ENCODE results near the gene OXT.

Gene OXT

GRCh38 chr20:3109350-3110302, 38.2 kb downstream of the OXT start:
- DNase-seq: peak in 1 of 51 donors; percentile 49

DNA sequence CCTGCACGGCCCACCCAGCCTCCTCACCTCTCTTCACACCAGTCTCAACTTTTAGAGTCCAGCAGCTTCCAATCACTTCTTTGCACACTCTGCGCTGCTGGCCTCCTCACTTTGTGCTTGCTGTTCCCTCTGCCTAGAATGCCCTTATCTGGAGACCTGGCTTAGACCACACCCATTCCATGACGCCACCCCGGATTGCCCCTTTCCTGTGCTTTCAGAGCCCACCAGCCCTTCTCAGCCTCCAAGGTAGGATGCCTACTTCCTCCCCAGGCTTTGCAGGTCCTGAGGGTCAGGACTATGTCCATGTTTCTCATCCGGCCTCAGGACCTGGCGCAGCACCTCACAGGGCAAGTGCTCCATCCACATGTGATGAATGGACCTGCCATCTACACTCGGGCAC, 40.1 kb downstream of the OXT start:
- DNase-seq: no peak

DNA sequence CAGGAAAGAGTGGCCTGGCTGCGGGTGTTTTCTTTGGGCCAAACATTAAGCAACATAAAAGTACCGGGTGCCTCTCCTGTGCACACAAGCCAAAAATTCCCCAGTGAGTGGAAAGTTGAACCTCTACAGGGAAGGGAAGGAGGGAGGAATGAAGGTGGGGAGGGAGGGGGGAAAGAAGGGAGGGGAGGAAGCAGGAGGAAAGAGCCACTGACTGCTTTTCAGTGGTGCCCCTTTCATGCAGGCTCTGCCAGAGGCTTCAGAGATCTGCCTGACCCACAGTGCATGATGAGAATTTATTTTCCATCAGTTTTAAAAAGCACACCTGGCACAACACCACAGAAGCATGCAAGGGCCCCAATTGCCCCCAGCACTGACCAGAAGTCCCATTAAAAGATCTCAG, 40.6 kb downstream of the OXT start:
- DNase-seq: no peak

DNA sequence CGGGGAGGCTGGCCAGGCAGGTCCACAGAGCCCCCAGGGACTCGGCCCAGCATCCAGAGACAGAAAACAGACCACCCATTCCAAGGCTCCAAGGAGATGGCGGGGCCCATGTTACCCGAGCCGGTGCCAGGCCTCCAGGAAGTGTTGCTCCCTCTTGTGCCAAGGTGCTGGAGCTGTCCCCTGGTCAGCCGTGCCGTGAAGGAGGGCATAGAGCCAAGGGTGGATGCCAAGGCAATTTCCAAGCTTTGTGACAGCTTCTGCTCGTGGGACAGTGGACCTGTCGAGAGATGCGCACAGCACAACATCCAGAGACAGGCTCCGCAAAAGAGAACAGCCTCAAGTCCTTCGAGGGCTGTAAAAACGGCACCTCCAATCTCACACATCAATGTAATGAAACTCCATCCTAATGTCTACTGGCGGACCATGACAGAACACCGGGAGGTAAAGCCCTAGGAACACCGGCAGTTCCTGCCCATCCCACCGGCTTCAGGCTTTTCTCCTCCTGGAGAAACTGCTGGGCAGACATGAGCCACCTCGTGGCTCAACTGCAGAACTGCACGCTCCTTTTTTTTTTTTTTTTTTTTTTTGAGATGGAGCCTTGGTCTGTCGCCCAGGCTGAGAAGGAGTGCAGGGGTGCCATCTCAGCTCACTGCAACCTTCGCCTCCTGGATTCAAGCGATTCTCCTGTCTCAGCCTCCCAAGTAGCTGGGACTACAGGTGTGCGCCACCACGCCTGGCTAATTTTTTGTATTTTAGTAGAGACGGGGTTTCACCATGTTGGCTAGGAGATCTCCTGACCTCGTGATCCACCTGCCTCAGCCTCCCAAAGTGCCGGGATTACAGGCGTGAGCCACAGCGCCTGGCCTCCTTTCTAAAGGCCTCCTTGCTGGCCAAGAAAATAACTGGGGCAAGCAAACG, 44.0 kb downstream of the OXT start:
- peak in 20 of 51 donors; percentile 1 to 53 (median 22) for DNase-seq

DNA sequence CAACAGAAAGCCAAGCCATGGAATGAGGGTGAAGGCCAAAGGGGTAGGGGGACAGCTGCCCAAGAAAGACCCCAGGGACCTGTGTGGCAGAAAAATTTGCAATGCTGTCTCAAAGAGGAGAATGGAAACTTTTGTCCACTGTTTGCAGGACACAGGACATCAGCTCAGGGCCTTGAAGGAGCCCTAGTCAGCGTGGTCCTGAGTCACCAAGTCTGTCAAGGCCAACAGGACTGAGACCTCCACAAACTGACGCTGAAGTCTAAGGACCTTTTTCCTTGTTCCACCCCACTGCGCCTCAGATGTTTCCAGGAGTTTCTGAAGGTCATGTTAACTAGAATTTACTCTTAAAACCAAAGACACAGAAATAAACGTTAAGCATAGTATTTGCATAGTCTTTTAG, 44.9 kb downstream of the OXT start:
- no peak for DNase-seq

GRCh38 chr20:3117839-3118379, 46.5 kb downstream of the OXT start:
- peak in 27 of 51 donors; percentile 5 to 66 (median 40) for DNase-seq

GRCh38 chr20:3119044-3119443, 47.6 kb downstream of the OXT start:
- no peak for DNase-seq

DNA sequence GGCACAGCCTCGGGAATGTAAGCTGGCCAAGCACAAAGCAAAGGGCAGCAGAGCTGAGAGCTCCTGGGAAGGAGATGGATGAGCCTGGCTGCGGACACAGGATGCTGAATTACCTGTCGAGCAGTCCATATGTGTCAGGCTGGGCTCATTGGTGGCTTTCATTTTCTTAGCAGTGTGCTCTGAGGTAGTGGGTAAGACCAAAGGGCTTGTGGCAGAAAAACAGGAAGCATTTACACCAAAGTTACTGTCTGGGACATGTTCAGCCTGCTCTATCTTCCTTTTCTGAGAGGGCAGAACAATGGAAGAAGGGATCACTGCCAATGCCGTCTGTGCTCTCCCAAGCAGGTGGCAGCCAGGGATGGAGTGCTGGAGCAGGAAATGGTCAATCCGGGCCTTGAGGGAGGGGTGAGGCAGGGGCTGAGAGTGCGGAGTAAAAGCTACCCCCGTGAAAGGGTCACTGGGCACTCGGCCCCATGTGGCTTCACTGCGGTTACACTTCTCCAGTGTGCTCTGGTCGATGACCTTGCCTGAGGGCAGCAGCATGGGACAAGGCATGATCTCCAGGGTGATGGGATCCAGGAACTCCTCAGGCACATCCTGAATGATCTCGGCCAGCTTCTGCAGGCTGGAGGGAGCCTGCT, 50.0 kb downstream of the OXT start:
- DNase-seq: no peak
